NCI-H1417 treated with DMSO at 0.1 percent for 48 hours (cell line): ENCODE results near the gene CFAP74.
"Not testable (repeated sequence)": the region's sequence is repeated elsewhere in the genome, so short reads cannot be mapped to it uniquely, and the experiment has no call there.

ENCODE experiments used
- DNase-seq: peaks from one replicate; lab custom pipeline; 2025; lab: John Stamatoyannopoulos, UW

CFAP74 gene

GRCh38 chr1:1945782-1946393 lies 57.7 kb downstream of the CFAP74 start:
- DNase-seq = no peak

- DNase-seq = no peak
Measured at GRCh38 chr1:1943834-1944570, 59.6 kb downstream of the CFAP74 start.

DNA sequence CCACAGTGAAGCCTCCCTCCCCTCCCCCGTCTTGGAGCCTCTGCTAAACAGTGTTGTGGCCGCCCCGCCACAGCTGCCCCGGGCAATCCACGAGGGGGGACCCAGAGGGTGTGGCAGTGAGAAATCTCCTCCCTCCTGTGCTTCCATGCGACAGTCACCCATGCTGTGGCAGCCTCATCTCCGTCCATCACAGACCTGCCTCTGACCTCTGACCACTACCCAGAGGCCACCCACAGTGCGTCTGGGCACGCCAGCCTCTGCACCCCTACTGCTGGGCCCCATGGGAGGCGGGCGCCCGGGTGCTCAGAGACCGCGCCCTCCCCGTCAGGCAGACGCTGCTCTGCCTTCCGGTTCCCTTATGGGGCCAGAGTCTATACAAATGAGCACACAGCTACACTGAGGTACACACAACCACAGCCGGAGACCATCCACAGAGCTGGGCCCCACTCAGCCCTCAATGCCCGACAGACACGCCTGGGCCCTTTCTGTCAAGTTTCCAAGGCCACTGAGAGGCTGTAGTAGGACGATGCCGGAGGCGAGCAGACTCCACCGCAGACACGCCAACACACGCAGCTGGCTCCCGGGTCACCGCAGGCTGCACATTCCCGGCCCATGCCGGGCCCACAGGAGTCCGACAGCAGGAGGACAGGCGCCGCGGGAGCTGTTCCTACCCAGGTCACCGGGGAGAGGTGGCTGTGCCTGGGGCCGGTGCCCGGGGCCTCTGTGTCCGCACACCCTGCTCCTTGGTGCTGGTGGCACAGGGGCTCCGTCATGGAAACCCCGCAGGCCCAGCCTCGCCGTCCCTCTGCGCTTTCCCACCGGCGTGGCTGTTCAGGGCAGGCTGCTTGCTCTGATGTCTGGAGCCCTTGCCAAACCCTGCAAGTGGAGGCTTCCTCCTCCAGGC lies 60.6 kb downstream of the CFAP74 start:
- no peak for DNase-seq

DNA sequence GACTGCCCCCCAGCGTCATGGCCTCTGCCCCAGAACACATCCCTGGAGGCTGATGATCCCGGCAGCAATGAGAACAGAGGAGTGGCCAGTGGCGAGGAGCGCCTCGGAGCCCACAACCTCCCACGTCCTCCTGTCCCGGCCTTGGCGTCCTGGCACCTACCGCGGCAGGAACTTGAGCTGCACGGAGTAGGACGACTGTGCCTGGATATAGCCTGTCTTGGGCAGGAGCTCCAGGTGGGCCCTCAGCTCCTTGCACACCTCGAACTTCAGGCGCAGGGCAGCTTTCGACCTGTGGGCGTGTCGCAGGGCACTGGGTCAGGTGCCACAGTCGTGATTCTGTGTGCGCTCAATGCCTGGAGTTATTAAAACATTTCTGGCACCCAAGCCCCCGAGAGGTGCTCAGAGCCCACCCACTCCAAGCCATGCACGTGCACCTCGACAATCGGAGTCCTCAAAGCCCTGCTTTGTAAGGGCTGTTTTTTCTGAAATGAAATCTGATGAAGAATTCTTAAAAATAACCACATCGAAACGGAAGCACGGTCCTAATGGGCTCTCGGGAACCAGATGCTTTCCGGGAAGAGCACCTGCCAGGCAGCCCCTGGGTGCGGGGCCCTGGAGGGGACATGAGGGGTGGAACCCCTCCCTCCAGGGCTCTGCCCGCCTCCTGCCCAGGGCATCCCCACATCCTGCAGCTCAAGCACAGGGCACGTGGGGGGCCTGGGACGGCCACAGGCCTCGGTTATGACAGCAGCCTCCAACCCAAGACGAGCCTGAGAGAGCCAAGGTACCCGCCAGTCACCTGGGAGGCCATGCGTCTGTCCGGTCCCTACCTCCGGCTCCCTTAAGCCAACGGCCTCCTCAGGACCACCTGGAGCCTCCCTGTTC lies 61.5 kb downstream of the CFAP74 start:
- no peak for DNase-seq

DNA sequence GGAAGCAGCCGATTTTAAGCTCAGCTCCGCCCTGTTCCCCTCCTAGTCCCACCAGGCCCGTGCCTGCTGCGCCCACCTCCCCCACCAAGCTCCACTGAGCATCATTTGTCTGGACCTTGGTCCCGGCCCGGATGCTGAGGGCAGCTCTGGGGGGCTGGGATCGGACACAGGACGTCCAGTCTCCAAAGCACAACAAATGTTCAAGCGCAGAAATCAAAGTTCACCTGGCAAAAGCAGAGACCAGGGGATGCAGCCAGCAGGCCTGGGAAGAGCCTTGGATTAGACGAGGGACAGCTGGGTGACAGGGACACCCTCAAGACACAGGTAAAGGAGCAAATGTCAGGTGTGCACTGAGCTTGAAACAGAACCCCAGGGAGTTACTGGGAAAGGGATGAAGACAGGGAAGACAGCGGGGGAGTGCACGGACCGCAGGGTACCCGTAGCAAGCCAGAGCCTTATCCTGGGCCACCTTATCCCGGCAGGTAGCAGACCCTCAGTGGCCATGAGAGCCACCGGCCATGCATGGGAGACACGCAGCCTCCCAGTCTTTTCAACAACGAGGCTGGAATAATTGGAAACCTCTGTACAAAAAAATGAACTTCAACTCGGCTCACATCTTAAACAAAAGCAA lies 62.3 kb downstream of the CFAP74 start:
- DNase-seq = no peak

- DNase-seq = no peak
Measured at GRCh38 chr1:1940123-1940425, 63.5 kb downstream of the CFAP74 start.

GRCh38 chr1:1939296-1940122 lies 64.1 kb downstream of the CFAP74 start:
- DNase-seq = no peak

GRCh38 chr1:1938613-1939295 lies 64.8 kb downstream of the CFAP74 start:
- no peak for DNase-seq

DNA sequence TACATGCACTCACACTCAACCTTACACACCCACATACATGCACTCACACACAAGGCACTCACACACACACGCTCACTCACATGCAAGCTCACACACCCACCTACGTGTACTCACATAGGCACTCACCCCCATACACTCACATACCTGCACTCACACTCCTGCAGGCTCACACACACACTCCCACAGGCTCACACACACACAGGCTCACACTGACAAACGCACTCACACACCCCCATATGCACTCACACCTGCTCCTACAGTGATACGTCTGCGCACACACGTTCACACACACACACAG lies 65.4 kb downstream of the CFAP74 start:
- no peak for DNase-seq

GRCh38 chr1:1937549-1938275 lies 65.9 kb downstream of the CFAP74 start:
- no peak for DNase-seq

DNA sequence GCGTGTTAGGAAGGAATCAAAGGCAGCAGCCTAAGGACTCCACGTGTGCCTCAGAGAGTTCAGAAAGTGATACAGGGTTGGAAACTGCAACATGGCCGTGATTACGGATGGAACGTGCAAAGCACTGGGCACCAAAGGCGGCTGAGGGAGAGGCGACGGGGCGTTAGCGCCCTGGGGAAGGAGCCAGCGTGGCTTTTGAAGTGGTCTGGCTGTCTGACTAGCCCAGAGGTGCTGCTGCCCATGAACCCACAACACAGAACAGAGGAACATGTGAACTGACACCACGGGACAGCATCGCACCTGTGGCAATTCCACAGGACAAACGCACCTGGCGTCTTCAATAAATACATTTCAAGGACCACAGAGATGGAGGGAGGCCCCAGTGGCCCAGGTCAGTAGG lies 66.5 kb downstream of the CFAP74 start:
- no peak for DNase-seq

DNA sequence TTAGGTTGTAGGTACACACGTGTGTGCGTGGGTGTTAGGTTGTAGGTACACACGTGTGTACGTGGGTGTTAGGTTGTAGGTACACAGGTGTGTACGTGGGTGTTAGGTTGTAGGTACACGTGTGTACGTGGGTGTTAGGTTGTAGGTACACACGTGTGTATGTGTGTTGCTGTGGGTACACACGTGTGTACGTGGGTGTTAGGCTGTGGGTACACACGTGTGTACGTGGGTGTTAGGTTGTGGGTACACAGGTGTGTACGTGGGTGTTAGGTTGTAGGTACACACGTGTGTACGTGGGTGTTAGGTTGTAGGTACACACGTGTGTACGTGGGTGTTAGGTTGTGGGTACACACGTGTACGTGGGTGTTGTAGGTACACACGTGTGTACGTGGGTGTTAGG lies 68.7 kb downstream of the CFAP74 start:
- not testable (repeated sequence) for DNase-seq

- DNase-seq = no peak
Measured at GRCh38 chr1:1929639-1930545, 73.7 kb downstream of the CFAP74 start.

DNA sequence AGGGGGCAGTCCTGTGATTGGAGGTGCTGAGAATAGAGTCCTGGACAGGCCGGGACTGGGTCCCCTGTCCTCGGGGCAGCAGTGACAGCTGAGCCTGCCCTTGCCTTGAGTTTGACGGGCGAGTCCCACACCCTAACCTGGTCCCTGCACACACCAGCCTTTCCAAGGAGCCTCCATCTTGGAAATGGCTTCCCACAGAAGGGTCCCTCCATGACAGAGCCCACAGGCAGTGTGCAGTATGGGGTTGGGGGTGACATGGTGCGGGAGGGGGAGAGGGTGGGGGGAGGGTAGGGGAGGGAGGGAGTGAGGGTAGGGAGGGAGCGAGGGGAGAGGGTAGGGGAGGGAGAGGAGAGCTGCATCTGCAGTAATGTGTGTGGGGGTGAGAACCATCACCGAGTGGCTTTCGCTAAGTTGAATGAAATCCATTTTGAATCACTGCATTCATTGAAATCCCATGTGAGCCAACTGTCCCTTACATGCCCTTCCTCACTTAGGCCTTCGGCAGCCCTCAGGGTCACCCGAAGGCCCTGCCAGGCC lies 74.4 kb downstream of the CFAP74 start:
- DNase-seq = no peak

DNA sequence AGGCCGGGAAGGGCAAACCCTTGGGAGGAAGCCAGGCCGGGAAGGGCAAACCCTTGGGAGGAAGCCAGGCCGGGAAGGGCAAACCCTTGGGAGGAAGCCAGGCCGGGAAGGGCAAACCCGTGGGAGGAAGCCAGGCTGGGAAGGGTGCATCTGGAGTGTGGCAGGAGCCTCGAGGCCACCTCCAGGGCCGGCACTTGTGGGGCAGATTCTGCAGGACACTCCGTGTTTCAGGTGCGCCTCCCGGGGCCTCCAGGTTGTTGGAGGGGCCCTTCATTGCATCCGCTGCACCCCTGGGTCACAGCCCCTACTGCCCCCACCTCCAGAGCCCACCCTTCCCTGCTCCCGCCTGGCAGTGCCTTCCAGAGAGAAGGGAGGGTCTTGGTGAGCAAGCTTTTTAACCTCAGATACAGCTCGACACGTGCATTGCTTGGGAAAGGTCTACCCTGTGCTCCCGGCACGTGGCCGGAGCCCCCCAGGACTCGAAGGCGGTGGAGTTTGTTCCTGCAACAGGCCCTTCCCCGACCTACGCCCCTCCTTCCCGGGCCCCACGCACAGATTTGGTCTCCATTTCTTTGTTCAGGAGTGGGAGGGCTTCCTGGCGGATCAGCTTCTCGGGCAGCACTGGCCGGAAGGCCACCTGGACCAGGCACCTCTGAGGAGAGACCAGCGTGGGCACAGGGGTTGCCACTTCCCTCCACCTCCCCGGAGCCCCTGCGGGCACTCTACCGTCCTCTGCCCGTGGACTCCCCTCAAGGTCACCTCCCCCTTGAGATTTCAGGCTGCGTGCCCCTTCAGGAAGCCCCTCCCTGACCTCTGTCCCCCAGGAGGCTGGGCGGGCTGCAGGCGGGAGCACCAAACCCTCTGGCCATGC lies 75.1 kb downstream of the CFAP74 start:
- DNase-seq = no peak

DNA sequence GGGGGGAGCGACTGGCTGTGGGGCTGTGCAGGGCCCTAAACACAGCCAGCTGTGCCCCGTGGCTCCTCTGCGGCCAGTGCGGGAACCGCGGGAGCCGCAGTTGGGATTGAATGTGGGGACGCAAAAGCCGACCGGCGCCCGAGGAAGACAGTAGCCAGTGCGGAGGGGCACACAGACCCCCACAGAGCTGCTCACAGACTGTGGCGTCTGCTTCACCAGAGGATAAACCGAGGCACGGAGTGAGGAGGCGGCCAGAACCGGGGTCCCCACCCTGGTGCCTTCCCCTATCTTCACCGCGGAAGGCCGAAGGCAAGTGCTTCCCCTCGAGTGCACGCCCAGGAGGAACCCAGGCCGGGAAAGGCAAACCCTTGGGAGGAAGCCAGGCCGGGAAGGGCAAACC lies 75.8 kb downstream of the CFAP74 start:
- DNase-seq = no peak
